ENCODE results near the gene SOAT2.

- TF ChIP-seq EZH2phosphoT487 (IDR thresholded peaks at IDR 0.05; ENCODE audit: insufficient read depth, low read depth) (no peak), EZH2 (IDR thresholded peaks at IDR 0.05; ENCODE audit: insufficient read depth, poor library complexity, severe bottlenecking) (no peak)
These were observed 69.1 kb downstream of the SOAT2 start for GRCh38 chr12:53172352-53172751.

Measured in GM23248 (cell line).